NCI-H1105 treated with DMSO at 0.1 percent for 48 hours (cell line): ENCODE results near the gene TNK2.
"Not testable (repeated sequence)": the region's sequence is repeated elsewhere in the genome, so short reads cannot be mapped to it uniquely, and the experiment has no call there.

ENCODE experiments used
- DNase-seq: peaks from one replicate; lab custom pipeline; 2025; lab: John Stamatoyannopoulos, UW

Gene TNK2

GRCh38 chr3:195885036-195885891 lies 23.1 kb downstream of the TNK2 start:
- DNase-seq = no peak

- no peak for DNase-seq
Measured at GRCh38 chr3:195884691-195885035, 23.7 kb downstream of the TNK2 start.

- no peak for DNase-seq
Measured at GRCh38 chr3:195883801-195884200, 24.6 kb downstream of the TNK2 start.

- no peak for DNase-seq
Measured at GRCh38 chr3:195883160-195883559, 25.2 kb downstream of the TNK2 start.

- DNase-seq = no peak
Measured at GRCh38 chr3:195882002-195882441, 26.3 kb downstream of the TNK2 start.

GRCh38 chr3:195881276-195881988 lies 26.9 kb downstream of the TNK2 start:
- no peak for DNase-seq

GRCh38 chr3:195880037-195880431 lies 28.3 kb downstream of the TNK2 start:
- DNase-seq = no peak

GRCh38 chr3:195879416-195880036 lies 28.8 kb downstream of the TNK2 start:
- DNase-seq = no peak

GRCh38 chr3:195878424-195879274 lies 29.7 kb downstream of the TNK2 start:
- no peak for DNase-seq

GRCh38 chr3:195877767-195878423 lies 30.5 kb downstream of the TNK2 start:
- DNase-seq = no peak

GRCh38 chr3:195877136-195877715 lies 31.1 kb downstream of the TNK2 start:
- DNase-seq = no peak

- no peak for DNase-seq
Measured at GRCh38 chr3:195876297-195877064, 31.9 kb downstream of the TNK2 start.

- DNase-seq = no peak
Measured at GRCh38 chr3:195875482-195876236, 32.7 kb downstream of the TNK2 start.

GRCh38 chr3:195873971-195874370 lies 34.4 kb downstream of the TNK2 start:
- DNase-seq = no peak

- DNase-seq = no peak
Measured at GRCh38 chr3:195873281-195873887, 35.0 kb downstream of the TNK2 start.

- no peak for DNase-seq
Measured at GRCh38 chr3:195872800-195873199, 35.6 kb downstream of the TNK2 start.

GRCh38 chr3:195872097-195872496 lies 36.3 kb downstream of the TNK2 start:
- no peak for DNase-seq

GRCh38 chr3:195871686-195872085 lies 36.7 kb downstream of the TNK2 start:
- DNase-seq = not testable (repeated sequence)

GRCh38 chr3:195870937-195871336 lies 37.4 kb downstream of the TNK2 start:
- DNase-seq = no peak
